ENCODE data around the gene ROR2. TPM values are rescaled to one million over a fixed set of nuclear protein-coding genes. Genes with fewer than 3 reads are reported as not detected.
"Not testable (repeated sequence)": the region's sequence is repeated elsewhere in the genome, so short reads cannot be mapped to it uniquely, and the experiment has no call there.

Gene ROR2
- total and polyA plus RNA-seq, 4 experiments from 2014 or later, result 0.17 to 0.31 (median 0.29) TPM; not detected in 1

DNA sequence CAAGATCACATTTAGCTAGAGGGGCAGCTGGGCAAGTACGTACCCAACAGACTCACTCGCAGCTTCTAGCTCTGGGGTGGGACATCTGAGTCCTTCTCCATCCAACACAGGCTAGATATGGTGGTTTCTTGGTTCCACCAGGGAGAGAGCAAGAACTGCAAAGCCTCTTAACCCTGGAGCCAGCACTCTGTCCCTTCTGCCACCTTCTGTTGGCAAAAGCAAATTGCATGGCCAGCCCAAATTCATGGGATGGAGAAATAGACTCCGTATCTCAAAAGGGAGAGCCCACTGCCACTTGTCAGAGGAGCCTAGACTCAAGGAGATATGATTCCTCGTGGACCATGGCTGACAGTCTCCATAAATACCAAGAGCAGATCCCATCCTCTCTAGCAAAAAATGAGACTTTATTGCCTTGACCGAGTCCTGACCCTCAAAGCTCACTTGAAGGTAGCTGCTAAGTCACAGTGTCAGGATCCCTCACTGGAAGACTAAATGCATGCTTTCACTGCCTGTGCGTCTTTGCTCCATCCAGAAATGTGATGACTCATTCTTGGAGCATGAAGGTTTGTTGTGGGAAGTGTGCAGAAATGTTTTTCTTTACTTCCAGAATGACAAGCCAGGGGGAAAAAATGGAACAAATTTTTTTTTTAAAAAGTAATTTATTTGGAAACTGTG is 28.8 kb upstream of the ROR2 start:
- CTCF ChIA-PET (ENCODE audit: partially characterized antibody), result interaction anchor here (1.1 to 1.5 kb wide), 2 partner anchors 24 to 203 kb away, joined by 4 read pairs; no protein-coding TSS in a partner anchor
- Mint-ChIP-seq H3K4me1 (no peaks in the 10 kb centered on the region), H3K4me3 (no peak overlapping the region), H3K27ac (no peak overlapping the region), H3K27me3 (peaks cover 6 to 9% of the 10 kb centered on the region in 2 donors), H3K9me3 (peaks cover 0 to 16% (median 8%) of the 10 kb centered on the region in 8 donors), H3K36me3 (no peaks in the 10 kb centered on the region)
- Histone ChIP-seq H3K27me3 (ENCODE audit: insufficient read depth, low read length) (no peaks in the 10 kb centered on the region), H3K4me3 (ENCODE audit: low read length in 2 of 2) (no peak overlapping the region), H3K9me3 (ENCODE audit: control insufficient read depth in 1 of 2, low read length in 2 of 2) (no peaks in the 10 kb centered on the region), H3K4me1 (ENCODE audit: insufficient read depth, low read length) (no peaks in the 10 kb centered on the region), H3K27ac (ENCODE audit: low read depth, low read length) (no peak overlapping the region), H3K36me3 (ENCODE audit: insufficient read depth, low read length) (no peaks in the 10 kb centered on the region)
- peak in 1 of 5 donors; percentile 2 for DNase-seq
- POLR2A ChIA-PET (ENCODE audit: partially characterized antibody), result no interaction called here
- intact Hi-C loops (cut with micrococcal nuclease), result no loop called here

DNA sequence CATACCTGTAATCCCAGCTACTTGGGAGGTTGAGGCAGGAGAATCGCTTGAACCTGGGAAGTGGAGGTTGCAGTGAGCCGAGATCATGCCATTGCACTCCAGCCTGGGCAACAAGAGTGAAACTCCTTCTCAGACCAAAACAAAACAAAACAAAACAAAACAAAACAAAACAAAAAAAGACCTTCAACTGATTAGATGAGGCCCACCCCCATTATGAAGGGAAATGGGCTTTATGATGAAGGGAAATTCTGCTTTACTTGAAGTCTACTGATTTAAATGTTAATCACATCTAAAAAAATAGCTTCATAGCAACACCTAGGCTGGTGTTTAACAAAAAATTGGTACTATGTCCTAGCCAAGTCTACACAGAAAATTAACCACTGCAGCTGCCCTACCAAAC is 25.2 kb upstream of the ROR2 start:
- H3K9me3 Mint-ChIP-seq; H3K36me3 ChIP-seq (ENCODE audit: insufficient read depth, low read length); H3K27me3 ChIP-seq (ENCODE audit: insufficient read depth, low read length); POLR2A ChIA-PET (ENCODE audit: partially characterized antibody); H3K4me1 ChIP-seq (ENCODE audit: insufficient read depth, low read length); H3K4me1 Mint-ChIP-seq; H3K36me3 Mint-ChIP-seq; H3K9me3 ChIP-seq (ENCODE audit: control insufficient read depth in 1 of 2, low read length in 2 of 2); intact Hi-C loops (cut with micrococcal nuclease); CTCF ChIA-PET (ENCODE audit: partially characterized antibody); H3K27ac Mint-ChIP-seq; H3K4me3 ChIP-seq (ENCODE audit: low read length in 2 of 2); H3K27ac ChIP-seq (ENCODE audit: low read depth, low read length); DNase-seq; H3K4me3 Mint-ChIP-seq: not testable (repeated sequence)
- peaks cover 9 to 12% of the 10 kb centered on the region in 2 donors for H3K27me3 Mint-ChIP-seq

DNA sequence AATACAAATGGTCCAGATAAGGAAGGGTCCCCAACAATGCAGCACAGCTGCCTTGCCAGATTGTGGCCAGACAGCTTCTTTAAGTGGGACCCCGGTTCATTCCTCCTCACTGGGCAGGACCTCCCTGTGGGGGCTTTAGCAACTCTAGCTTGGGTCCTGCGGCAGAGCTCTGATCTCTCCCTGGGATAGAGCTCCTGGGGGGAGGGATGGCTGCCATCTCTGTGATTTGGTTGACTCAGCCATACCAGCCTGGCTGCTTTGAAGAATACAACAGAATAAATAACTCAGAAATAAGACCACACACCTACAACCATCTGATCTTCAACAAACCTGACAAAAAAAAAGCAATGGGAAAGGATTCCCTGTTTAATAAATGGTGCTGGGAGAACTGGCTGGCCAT is 22.7 kb upstream of the ROR2 start:
- CTCF ChIA-PET (ENCODE audit: partially characterized antibody), result no interaction called here

DNA sequence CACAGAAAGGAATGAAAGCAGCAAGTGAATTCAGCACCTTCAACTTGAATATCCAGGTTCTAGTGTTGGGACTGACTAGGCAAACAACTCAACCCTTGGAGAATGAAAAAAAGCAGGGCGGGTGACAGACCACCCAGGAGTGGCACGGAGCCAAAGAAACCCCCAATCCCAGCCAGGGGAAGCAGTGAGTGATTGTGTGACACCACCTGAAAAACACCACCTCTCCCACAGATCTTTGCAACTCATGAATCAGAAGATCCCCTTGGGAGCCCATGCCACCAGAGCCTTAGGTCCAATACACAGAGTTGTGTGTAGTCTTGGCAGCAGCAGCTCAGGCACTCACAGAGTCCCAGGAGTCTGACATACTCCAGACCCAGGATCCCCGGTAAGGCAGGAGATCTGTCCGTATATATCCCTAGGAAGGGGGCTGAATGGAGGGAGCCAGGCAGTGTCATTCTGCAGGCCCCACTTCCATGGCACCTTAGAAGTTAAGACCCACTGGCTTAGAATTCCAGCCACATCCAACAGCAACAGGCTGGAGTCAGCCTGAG is 22.1 kb upstream of the ROR2 start:
- no peak overlapping the region for H3K4me3 Mint-ChIP-seq
- intact Hi-C loops (cut with micrococcal nuclease), result no loop called here
- H3K27me3 Mint-ChIP-seq, result peaks cover 14 to 17% of the 10 kb centered on the region in 2 donors
- CTCF ChIA-PET (ENCODE audit: partially characterized antibody), result no interaction called here
- no peaks in the 10 kb centered on the region for H3K4me1 Mint-ChIP-seq
- DNase-seq, result no peak
- no peaks in the 10 kb centered on the region for H3K36me3 ChIP-seq (ENCODE audit: insufficient read depth, low read length)
- no peak overlapping the region for H3K27ac Mint-ChIP-seq
- no peaks in the 10 kb centered on the region for H3K36me3 Mint-ChIP-seq
- H3K9me3 Mint-ChIP-seq, result no peaks in the 10 kb centered on the region
- H3K4me1 ChIP-seq (ENCODE audit: insufficient read depth, low read length), result no peaks in the 10 kb centered on the region
- H3K4me3 ChIP-seq (ENCODE audit: low read length in 2 of 2), result no peak overlapping the region
- no peaks in the 10 kb centered on the region for H3K27me3 ChIP-seq (ENCODE audit: insufficient read depth, low read length)
- POLR2A ChIA-PET (ENCODE audit: partially characterized antibody), result no interaction called here
- no peaks in the 10 kb centered on the region for H3K9me3 ChIP-seq (ENCODE audit: control insufficient read depth in 1 of 2, low read length in 2 of 2)
- H3K27ac ChIP-seq (ENCODE audit: low read depth, low read length), result no peak overlapping the region

More for the DNA sequence above, 22.7 kb upstream of the ROR2 start:
- Mint-ChIP-seq H3K27ac (no peak overlapping the region), H3K36me3 (no peaks in the 10 kb centered on the region), H3K9me3 (no peaks in the 10 kb centered on the region), H3K4me3 (no peak overlapping the region), H3K4me1 (no peaks in the 10 kb centered on the region), H3K27me3 (peaks cover 11 to 14% of the 10 kb centered on the region in 2 donors)
- POLR2A ChIA-PET (ENCODE audit: partially characterized antibody), result no interaction called here
- intact Hi-C loops (cut with micrococcal nuclease), result no loop called here
- no peak overlapping the region for H3K27ac ChIP-seq (ENCODE audit: low read depth, low read length)
- no peaks in the 10 kb centered on the region for H3K4me1 ChIP-seq (ENCODE audit: insufficient read depth, low read length)
- DNase-seq, result no peak
- H3K9me3 ChIP-seq (ENCODE audit: control insufficient read depth in 1 of 2, low read length in 2 of 2), result no peaks in the 10 kb centered on the region
- H3K36me3 ChIP-seq (ENCODE audit: insufficient read depth, low read length), result no peaks in the 10 kb centered on the region
- no peaks in the 10 kb centered on the region for H3K27me3 ChIP-seq (ENCODE audit: insufficient read depth, low read length)
- no peak overlapping the region for H3K4me3 ChIP-seq (ENCODE audit: low read length in 2 of 2)

DNA sequence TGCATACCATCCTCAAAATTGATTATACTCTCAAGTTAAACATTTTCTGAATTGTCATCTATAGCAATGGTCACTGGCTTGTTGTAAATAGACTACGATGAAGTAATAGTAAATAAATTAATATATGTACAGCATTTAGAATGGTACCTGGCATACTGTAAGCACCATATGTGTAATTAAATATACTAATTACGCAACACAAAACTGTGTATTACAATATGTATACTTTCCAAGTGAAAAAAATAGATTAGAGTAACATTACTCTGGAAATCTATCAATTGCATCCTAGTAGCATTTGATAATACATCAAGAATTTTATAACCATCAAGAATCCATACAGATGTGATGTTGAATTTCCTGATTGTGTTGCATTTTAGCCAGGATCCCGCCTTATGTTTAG is 17.2 kb upstream of the ROR2 start:
- H3K4me1 Mint-ChIP-seq, result no peaks in the 10 kb centered on the region
- intact Hi-C loops (cut with micrococcal nuclease), result no loop called here
- Histone ChIP-seq H3K27ac (ENCODE audit: low read depth, low read length) (no peak overlapping the region), H3K4me1 (ENCODE audit: insufficient read depth, low read length) (no peaks in the 10 kb centered on the region), H3K27me3 (ENCODE audit: insufficient read depth, low read length) (no peaks in the 10 kb centered on the region), H3K4me3 (ENCODE audit: low read length in 2 of 2) (no peak overlapping the region), H3K9me3 (ENCODE audit: control insufficient read depth in 1 of 2, low read length in 2 of 2) (no peaks in the 10 kb centered on the region), H3K36me3 (ENCODE audit: insufficient read depth, low read length) (no peaks in the 10 kb centered on the region)
- no peak for DNase-seq
- ChIA-PET POLR2A (ENCODE audit: partially characterized antibody) (no interaction called here), CTCF (ENCODE audit: partially characterized antibody) (no interaction called here)
- no peaks in the 10 kb centered on the region for H3K36me3 Mint-ChIP-seq
- H3K9me3 Mint-ChIP-seq, result peaks cover 0 to 3% (median 0%) of the 10 kb centered on the region in 8 donors
- peaks cover 22 to 25% of the 10 kb centered on the region in 2 donors for H3K27me3 Mint-ChIP-seq
- no peak overlapping the region for H3K4me3 Mint-ChIP-seq
- H3K27ac Mint-ChIP-seq, result no peak overlapping the region

DNA sequence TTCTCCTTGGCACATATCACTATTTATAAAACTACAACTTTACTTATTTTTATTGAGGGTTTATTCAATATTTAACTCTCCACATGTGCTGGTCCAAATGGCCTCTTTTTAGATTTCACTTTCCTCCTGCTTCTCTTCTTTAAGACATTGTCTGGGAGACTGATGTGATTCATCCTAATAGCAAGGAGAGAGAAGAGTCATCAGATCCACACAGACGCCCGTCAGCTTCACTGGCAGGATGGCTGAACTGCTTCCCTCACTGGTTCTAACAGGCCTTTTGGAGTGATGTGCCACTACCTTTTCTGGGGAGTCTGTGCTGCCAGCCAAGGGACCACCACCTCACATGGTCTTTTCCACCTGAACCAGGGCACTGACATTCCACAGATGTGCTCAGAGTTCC is 16.5 kb upstream of the ROR2 start:
- Mint-ChIP-seq H3K4me3 (no peak overlapping the region), H3K27ac (no peak overlapping the region), H3K9me3 (peaks cover 0 to 4% (median 0%) of the 10 kb centered on the region in 8 donors), H3K36me3 (no peaks in the 10 kb centered on the region), H3K27me3 (peaks cover 16 to 21% of the 10 kb centered on the region in 2 donors), H3K4me1 (no peaks in the 10 kb centered on the region)
- intact Hi-C loops (cut with micrococcal nuclease), result no loop called here
- H3K36me3 ChIP-seq (ENCODE audit: insufficient read depth, low read length), result no peaks in the 10 kb centered on the region
- POLR2A ChIA-PET (ENCODE audit: partially characterized antibody), result no interaction called here
- no peak for DNase-seq
- H3K27me3 ChIP-seq (ENCODE audit: insufficient read depth, low read length), result no peaks in the 10 kb centered on the region
- no peak overlapping the region for H3K4me3 ChIP-seq (ENCODE audit: low read length in 2 of 2)
- H3K27ac ChIP-seq (ENCODE audit: low read depth, low read length), result no peak overlapping the region
- CTCF ChIA-PET (ENCODE audit: partially characterized antibody), result no interaction called here
- no peaks in the 10 kb centered on the region for H3K9me3 ChIP-seq (ENCODE audit: control insufficient read depth in 1 of 2, low read length in 2 of 2)
- no peaks in the 10 kb centered on the region for H3K4me1 ChIP-seq (ENCODE audit: insufficient read depth, low read length)

DNA sequence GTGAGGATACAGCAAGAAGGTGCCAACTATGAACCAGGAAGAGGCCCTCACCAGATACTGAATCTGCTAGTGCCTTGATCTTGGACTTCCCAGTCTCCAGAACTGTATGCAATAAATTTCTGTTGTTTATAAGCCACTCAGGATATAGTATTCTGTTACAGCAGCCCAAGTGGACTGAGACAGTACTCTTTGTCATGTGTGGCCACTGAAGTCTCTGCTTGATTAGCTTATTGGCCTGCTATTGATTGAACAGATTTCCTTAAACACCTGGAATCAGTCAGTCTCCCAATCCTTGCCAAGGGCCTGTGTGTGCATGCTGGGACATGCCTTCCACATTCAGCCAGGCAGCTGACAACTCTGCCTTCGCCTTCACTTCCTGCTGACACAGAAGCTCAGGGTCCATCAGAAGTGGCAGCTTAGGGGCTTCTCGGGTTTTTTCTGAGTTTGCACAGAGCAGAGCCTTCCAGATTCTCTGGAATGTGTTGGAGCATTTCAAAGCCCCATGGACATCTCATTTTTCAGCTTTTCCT is 13.7 kb upstream of the ROR2 start:
- DNase-seq, result no peak
- intact Hi-C loops (cut with micrococcal nuclease), result no loop called here
- no peaks in the 10 kb centered on the region for H3K4me1 Mint-ChIP-seq
- peaks cover 13% of the 10 kb centered on the region in 2 donors for H3K27me3 Mint-ChIP-seq
- Histone ChIP-seq H3K27ac (ENCODE audit: low read depth, low read length) (no peak overlapping the region), H3K27me3 (ENCODE audit: insufficient read depth, low read length) (no peaks in the 10 kb centered on the region), H3K9me3 (ENCODE audit: control insufficient read depth in 1 of 2, low read length in 2 of 2) (no peaks in the 10 kb centered on the region), H3K36me3 (ENCODE audit: insufficient read depth, low read length) (no peaks in the 10 kb centered on the region), H3K4me1 (ENCODE audit: insufficient read depth, low read length) (no peaks in the 10 kb centered on the region), H3K4me3 (ENCODE audit: low read length in 2 of 2) (no peak overlapping the region)
- H3K9me3 Mint-ChIP-seq, result peaks cover 0 to 7% (median 5%) of the 10 kb centered on the region in 8 donors
- POLR2A ChIA-PET (ENCODE audit: partially characterized antibody), result no interaction called here
- H3K27ac Mint-ChIP-seq, result no peak overlapping the region
- CTCF ChIA-PET (ENCODE audit: partially characterized antibody), result interaction anchor here (1.6 kb wide), 1 partner anchor 10 kb away, joined by 5 read pairs; no protein-coding TSS in a partner anchor
- H3K36me3 Mint-ChIP-seq, result no peaks in the 10 kb centered on the region
- H3K4me3 Mint-ChIP-seq, result no peak overlapping the region
